Activated CD8-positive, alpha-beta memory T cell treated with anti-CD3 and anti-CD28 coated beads for 24 hours (primary cell): Measurements from ENCODE around the gene TMEM127.
A peak's percentile ranks its signal among the peaks of the same experiment; 100 is the strongest.
"Not testable (repeated sequence)": the region's sequence is repeated elsewhere in the genome, so short reads cannot be mapped to it uniquely, and the experiment has no call there.

ENCODE experiments used
- DNase-seq: peaks from one replicate; pipeline ENCODE4 v3.0.0-alpha.2; 2020

The TMEM127 gene

DNA sequence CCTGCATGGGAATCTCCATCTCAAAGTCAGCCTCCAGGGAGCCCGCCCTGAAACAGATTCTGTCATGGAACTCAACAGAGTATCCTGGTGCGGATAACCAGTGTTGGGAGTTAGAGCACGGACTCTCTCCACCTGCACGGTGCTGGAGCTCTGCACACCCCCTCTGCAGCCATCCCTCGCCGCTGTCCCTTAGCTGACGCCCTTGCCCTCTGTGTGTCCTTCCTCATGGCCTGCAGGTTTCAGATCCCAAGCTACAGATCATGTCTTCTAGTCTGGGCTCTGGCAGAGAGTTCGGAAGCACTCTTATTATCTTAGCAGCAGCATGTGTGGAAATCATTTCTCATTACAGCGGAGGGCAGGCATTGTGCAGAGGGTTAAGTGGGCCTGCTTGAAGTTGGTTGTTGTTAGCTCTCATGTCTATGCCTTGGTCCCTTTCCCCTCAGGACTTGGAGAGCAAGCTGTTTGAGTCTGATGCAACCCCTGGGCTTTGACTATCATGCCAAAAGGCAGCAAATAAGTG lies 26.0 kb downstream of the TMEM127 start:
- DNase-seq, result no peak

DNA sequence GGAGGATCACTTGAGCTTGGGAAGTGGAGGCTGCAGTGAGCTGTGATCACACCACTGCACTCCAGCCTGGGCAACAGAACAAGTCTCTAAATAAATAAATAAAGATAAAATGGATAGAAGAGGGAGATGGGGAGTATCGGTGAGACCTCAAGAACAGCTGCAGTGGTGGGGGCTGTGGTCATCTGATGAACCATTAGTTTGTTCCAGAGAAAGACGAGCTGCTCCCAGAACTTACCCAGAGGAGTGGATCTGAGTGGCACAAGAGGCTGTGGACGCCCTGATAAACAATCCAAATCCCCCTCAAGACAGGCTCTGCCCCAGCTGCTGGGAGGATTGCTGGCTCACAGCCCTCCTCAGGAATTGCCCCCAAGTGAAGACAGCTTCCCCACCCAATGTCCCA lies 26.7 kb downstream of the TMEM127 start:
- DNase-seq, result no peak

DNA sequence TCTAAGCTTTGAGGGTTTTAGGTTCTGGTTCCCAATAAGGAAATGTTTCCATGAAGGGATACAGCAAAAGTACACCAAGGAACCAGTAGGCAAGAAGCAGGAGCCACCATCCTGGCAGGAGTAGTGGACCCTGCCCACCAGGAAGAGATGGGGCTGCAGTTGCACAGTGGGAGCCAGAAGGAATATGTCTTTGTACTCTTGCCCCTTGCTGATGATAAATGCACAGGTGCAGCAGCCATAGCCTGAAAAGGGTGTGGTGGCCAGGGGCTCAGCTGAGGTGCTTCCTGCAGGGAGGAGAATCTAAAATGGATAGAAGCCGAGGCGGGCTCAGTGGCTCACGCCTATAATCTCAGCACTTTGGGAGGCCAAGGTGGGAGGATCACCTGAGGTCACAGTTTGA lies 27.5 kb downstream of the TMEM127 start:
- DNase-seq, result no peak

DNA sequence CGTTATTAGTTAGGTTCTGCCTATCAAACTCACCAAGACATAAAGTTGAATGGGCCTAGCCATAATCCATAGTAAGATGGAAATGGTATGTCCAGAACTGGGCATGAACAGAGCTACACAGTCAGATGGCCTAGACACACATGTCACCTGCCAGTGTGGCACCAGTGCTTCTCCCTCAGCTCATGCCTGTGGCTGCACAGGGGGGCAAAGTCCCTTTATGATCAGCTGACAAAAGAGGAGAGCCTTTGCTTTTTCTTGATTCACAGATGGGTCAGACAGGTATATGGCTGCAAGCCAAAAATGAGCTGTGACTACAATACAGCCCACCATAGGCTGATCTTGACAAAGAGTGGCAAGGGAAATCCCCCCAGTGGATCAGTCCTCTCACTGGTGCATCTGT lies 28.9 kb downstream of the TMEM127 start:
- DNase-seq, result no peak

DNA sequence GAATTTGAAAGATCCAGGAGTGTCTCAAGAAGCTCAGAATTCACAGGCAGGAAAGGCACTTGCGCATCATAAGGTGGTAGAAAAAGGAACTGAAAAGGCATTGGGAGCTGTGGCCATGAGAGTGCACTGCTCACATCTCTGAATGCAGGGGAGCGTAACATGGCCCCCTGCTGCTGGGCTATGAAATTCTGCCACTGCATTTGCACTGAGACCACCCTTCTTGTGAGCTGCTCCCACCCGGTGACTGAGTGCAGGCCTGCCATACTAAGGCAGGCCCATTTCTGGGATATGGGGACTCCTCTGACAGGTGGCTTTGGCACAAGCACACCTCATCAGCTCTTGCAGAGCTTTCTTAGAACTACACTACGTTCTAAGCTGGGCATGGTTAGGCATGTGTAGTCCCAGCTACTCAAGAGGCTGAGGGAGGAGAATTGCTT lies 31.9 kb downstream of the TMEM127 start:
- DNase-seq, result no peak

DNA sequence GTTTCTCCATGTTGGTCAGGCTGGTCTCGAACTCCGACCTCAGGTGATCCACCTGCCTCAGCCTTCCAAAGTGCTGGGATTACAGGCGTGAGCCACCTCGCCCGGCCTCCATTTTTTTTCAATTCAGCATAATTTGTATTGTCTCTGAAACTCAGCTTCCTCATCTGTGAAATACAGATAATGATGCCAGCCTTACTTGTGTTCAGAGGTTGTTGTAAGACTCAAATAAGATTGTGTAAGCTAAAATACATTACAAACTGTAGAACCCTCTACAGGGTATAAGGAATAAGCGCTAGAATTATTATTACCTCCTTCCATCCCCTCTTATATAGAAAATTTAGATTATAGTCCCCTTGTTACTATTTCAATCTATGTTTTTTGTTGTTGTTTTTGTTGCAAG lies 32.4 kb downstream of the TMEM127 start:
- no peak for DNase-seq

DNA sequence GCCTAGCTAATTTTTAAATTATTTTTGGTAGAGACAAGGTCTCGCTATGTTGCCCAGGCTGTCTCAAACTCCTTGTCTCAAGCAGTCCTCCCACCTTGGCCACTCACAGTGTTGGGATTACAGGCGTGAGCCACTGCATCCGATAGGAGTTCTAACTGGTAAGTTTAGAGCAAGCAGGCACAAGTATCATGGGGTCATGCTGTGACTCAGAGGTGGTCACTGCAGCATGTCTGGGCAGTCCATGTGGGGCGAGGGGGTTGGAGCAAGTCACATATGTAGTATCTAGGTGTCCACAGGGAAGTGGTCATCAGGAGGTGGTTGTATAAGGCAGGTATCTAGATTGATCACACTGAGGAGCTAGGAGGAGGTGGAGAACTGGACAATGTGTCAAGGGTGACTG lies 34.5 kb downstream of the TMEM127 start:
- no peak for DNase-seq

GRCh38 chr2:96225016-96225533 lies 40.7 kb downstream of the TMEM127 start:
- DNase-seq, result no peak

- not testable (repeated sequence) for DNase-seq
Measured at GRCh38 chr2:96221106-96221505, 44.7 kb downstream of the TMEM127 start.

DNA sequence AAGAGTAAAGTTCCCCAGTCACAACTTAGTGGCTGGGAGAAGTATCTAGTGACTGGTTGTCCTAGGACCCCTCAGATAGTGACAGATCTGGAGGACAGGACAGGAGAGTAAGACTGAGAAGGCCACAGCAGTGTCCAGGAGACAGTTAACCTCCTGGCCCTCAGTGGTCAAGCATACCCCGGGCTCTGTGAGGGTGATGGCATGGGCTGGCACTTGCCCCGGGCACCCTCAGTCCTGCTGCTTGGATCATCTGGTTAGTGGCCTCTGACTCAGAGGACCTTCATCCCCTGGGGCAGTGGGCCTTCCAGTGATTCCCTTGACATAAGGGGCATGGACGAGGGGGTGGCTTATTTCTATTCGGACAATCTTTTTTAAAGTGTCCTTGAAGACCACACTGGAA lies 45.8 kb downstream of the TMEM127 start:
- not testable (repeated sequence) for DNase-seq

DNA sequence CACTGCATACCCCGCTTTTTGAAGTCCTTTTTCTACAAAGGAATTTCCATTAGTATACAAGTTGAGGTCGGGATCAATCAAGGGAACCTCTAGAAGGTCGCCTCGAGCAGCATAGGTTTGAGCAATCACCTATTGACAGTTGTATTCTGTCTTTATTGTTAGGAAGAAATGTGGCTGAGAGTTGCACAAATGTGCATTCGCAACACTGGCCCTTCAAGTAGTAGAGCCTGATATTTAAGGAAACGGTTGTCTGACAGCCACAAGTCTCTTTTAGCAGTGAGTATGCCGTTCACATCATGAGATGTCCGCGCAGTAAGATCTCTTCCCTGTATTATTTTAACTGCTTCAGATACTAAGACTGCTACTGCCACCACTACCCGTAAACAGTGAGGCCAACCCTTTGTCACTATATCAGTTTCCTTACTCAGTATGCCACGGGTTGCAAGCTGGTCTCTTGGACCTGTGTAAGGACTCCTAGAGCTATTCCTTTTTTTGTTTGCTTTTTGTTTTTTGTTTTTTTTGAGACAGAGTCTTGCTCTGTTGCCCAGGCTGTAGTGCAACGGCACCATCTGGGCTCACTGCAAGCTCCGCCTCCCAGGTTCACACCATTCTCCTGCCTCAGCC lies 47.2 kb downstream of the TMEM127 start:
- no peak for DNase-seq

DNA sequence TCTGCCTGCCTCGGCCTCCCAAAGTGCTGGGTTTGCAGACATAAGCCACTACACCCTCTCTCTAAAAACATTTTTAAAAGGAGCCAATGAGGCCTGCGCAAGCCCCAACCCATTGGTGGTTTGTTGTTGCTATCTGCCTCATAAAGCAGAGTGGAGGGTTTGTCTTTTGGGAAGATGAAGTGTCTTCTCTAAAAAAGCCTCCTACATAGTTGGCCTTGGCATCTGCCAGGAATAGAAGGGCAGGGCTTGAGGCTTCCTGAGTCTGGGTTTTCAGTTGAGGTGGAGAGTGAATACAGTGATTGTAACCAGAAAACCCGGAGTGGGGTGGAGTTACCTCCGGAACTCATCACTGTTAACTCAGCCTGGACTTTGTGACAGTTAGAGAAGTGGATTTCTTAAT lies 51.2 kb downstream of the TMEM127 start:
- no peak for DNase-seq

DNA sequence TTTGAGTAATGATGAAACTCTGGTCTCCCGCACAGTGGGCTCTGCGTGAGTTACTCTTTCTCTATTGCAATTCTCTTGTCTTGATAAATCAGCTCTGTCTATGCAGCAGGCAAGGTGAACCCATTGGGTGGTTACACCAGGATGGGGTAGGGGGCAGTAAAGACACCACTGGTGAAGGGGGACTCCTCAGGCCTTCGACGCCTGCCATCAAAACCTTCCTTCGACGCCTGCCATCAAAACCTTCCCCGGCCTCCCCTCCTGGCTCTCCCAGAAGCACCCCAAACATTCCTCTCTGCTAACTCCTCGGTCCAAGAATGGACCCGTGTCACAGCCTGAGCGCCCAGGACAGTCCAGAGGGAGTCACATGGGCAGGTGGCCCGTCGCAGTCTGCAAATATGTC lies 52.4 kb downstream of the TMEM127 start:
- DNase-seq, result no peak

GRCh38 chr2:96212339-96212738 lies 53.5 kb downstream of the TMEM127 start:
- DNase-seq, result no peak

DNA sequence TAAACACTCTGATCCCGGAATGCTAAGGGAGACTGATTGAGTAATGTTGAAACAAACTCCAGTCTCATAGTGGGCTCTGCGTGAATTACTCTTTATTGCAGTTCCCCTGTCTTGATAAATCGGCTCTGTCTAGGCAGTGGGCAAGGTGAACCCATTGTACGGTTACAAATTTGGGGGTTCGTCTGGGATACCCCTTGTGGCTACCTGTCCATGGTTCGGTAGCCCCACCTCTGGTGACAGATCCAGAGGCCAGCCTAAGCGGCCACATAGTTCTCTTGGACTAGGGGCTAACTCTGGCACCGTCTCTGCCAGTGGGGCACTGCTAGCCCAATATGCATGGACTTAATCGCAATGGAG lies 56.1 kb downstream of the TMEM127 start:
- no peak for DNase-seq

DNA sequence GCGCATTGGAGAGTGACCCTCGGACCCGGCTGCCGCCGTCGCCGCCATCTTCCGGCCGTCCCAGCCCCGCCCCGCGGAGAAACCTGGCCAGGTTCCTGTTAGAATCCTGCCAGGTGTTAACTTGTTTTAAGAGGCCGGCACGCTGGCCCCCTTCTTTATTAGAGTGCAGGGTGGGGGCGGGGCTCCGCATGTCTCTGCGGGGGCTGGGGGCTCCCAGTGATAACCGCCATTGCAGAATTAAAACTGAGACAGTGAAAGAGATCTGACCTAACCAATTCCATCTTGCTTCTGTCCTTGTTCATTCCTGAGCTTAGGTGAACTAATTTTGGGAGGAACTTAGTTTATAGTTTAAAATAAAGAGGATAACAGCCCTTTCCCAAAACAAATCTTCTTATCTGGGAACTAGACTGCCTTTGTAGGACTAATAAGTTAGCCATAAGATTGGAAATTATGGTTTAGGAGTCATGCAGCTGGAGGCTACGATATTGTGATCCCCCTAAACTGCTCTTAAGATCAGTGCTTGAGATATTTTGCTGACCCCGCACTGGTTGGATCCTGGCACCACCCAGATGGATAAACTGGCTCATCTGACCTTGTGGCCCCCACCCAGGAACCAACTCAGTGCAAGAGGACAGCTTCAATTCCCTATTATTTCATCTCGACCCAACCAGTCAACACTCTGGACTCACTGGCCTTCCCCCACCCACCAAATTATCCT lies 56.6 kb downstream of the TMEM127 start:
- no peak for DNase-seq

DNA sequence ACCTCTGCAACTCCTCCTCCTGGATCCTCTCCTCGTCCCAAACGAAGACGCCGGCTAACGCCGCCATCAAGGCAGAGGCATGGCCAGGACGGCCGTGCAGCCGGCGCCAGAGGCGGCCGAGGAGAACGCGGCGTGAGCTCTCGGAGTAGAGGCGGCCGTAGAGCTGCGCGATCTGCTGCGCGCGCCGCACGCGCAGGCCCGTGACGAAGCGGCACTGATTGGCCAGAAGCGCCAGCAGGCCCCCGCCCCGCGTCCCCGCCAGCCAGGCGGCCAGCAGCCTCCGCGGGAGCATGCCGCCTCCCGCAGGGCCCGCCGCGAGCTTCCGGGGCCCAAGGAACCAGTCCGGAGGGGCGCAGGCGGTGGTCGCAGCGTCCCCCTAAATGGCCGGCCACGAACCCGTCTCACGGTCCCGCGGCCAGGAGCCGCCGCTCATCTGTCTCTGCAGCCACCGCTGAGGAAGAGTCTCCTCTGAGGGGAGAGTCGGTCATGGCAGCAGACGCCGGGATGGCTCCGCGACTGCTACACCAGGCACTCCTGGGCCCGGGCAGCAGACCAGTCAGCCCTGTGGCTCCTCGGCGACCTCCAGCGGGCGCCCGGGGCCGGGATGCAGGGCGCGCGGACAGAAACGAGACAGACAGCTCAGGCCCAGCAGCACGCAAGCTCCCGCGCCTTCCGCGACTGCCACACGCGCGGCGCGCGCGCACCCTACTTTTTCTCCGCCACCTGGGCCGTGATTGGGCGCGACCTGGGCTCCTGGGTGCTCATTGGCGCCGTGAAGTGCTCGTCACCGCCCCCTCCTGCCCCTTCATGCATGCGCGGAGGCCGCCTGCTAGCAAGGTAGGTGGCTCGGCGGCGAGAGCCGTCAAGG lies 57.4 kb downstream of the TMEM127 start, which contains the start of gene STARD7:
TSS of gene STARD7 (minus strand) at position 685 of the 868 bp plus-strand sequence. CDS start at position 292, 393 bp downstream.
- peak; percentile 98 for DNase-seq

GRCh38 chr2:96207774-96208142 lies 58.0 kb downstream of the TMEM127 start:
- no peak for DNase-seq

GRCh38 chr2:96207073-96207773 lies 58.6 kb downstream of the TMEM127 start:
- no peak for DNase-seq

DNA sequence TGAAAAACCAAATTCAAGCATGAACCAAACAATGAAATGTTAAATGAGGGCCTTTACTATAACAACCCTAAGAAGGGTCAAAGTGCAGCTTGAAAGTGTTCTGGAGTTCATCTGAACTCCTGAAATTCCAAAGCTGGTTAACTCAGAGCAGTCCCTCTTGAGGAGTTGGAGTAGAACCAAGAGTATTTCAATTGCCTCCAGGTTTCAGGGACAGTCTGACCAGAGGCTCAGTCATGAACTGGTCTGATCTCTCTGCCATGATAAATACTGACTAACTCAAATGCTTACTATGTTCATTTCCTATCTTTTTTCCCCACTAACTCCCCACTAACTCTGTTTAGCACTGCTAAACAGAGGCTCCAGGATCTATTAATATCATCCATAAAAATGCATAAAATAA lies 59.9 kb downstream of the TMEM127 start:
- DNase-seq, result no peak

DNA sequence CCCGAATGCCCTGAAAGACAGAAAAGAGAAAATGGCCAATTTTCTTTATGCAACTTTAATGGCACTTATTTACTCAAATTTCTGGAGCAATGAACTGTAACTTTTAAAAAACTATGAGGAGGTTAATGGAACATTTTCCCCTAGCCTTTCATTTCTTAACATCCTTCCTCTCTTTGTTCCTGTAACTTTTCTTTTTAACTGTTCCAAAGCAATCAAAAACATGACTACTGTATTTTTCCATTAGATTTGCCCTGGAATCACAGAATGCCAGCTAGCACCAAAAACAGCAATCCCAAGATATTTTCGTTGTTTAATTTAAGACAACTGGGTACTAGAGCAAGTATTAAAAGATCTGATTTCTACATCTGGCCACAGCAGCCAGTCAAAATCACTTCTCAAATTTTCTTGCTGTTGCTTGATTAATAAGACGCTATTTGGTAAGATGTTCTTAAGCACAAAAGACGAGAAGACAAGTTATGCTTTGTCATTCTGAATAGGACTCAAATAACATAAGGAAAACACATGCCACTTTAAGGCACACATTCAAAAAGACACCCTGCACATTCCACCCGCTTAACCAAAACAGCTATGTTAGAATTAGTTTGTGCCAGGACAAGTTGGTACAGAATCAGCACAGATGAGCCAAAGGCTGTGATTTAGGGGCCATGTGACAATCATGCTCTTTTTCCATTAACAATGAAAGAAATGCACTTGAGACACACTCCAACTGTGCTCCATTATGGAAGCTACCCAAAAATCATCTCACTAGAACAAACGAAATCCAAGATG lies 60.8 kb downstream of the TMEM127 start:
- DNase-seq, result no peak
